Measurements from ENCODE around the gene ASL.

DNA sequence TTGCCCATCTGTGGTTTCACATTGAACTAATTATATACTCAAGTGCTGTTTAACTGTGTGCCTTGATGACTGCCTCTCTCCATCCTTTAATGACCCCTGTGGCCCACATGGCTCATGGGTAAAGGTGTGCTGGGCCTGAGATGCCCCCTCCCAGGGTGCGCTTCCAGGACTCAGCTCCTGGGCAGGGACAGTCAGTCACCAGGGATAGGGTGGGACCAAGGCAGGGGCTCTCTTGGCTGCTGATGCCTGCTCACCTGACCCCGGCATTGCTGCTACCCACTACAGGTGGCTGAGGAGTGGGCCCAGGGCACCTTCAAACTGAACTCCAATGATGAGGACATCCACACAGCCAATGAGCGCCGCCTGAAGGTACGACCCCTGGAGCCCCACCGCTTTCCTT is 6.5 kb downstream of the ASL start:
- TF ChIP-seq, protein P1, sequence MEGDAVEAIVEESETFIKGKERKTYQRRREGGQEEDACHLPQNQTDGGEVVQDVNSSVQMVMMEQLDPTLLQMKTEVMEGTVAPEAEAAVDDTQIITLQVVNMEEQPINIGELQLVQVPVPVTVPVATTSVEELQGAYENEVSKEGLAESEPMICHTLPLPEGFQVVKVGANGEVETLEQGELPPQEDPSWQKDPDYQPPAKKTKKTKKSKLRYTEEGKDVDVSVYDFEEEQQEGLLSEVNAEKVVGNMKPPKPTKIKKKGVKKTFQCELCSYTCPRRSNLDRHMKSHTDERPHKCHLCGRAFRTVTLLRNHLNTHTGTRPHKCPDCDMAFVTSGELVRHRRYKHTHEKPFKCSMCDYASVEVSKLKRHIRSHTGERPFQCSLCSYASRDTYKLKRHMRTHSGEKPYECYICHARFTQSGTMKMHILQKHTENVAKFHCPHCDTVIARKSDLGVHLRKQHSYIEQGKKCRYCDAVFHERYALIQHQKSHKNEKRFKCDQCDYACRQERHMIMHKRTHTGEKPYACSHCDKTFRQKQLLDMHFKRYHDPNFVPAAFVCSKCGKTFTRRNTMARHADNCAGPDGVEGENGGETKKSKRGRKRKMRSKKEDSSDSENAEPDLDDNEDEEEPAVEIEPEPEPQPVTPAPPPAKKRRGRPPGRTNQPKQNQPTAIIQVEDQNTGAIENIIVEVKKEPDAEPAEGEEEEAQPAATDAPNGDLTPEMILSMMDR (IDR thresholded peaks at IDR 0.05 in 2 of 3, conservative IDR thresholded peaks at IDR 0.05 in 1 of 3; ENCODE audit: borderline replicate concordance in 1 of 3, insufficient read depth in 1 of 3, low read depth in 2 of 3, low read length in 2 of 3): no peak
- TF ChIP-seq ZNF274 (IDR thresholded peaks at IDR 0.05; ENCODE audit: low read depth, low read length) (no peak), EZH2 (IDR thresholded peaks at IDR 0.05) (no peak), JUND (IDR thresholded peaks at IDR 0.05) (no peak), EZH2phosphoT487 (IDR thresholded peaks at IDR 0.05; ENCODE audit: borderline replicate concordance) (no peak), SIN3A (IDR thresholded peaks at IDR 0.05; ENCODE audit: low read depth) (no peak), YY1 (IDR thresholded peaks at IDR 0.05; ENCODE audit: extremely low read depth, insufficient replicate concordance, low read depth, low read length) (no peak), SP1 (IDR thresholded peaks at IDR 0.05; ENCODE audit: low read depth) (no peak), POLR2A (IDR thresholded peaks at IDR 0.05; ENCODE audit: borderline replicate concordance, extremely low read depth, insufficient read depth, insufficient read length) (no peak), POLR2AphosphoS5 (IDR thresholded peaks at IDR 0.05; ENCODE audit: low read depth, low read length) (no peak)
- TF ChIP-seq, protein P2, sequence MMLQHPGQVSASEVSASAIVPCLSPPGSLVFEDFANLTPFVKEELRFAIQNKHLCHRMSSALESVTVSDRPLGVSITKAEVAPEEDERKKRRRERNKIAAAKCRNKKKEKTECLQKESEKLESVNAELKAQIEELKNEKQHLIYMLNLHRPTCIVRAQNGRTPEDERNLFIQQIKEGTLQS (IDR thresholded peaks at IDR 0.05): no peak
- TF ChIP-seq, protein P3, sequence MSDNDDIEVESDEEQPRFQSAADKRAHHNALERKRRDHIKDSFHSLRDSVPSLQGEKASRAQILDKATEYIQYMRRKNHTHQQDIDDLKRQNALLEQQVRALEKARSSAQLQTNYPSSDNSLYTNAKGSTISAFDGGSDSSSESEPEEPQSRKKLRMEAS (IDR thresholded peaks at IDR 0.05): no peak
